H9 (cell line): Measurements from ENCODE around the gene TAF4. TPM values are rescaled to one million over a fixed set of nuclear protein-coding genes. Genes with fewer than 3 reads are reported as not detected.
A peak's percentile ranks its signal among the peaks of the same experiment; 100 is the strongest.

Experiments used
- DNase-seq: peaks from one replicate; pipeline ENCODE4 v3.0.0-alpha.2; 2017
- H2AFZ ChIP-seq: one replicate; pipeline ENCODE4 v1.6.1; 2013; ENCODE audit warnings: mild to moderate bottlenecking, low read length, control low read depth, moderate library complexity
- H2AK5ac ChIP-seq: 2 replicates; pipeline ENCODE4 v1.6.1; 2013; ENCODE audit warnings: low read length, control low read depth, mixed read lengths; ENCODE audit not compliant: insufficient read length
- H2BK120ac ChIP-seq: one replicate; pipeline ENCODE4 v1.6.1; 2013; ENCODE audit warnings: low read depth, mild to moderate bottlenecking, low read length, control low read depth, inconsistent platforms; ENCODE audit not compliant: poor library complexity, severe bottlenecking
- H2BK12ac ChIP-seq: 2 replicates; pipeline ENCODE4 v1.6.1; 2013; ENCODE audit warnings: low read length, control low read depth, mixed read lengths, low read depth; ENCODE audit not compliant: insufficient read length
- H2BK15ac ChIP-seq: 2 replicates; pipeline ENCODE4 v1.6.1; 2013; ENCODE audit warnings: low read depth, low read length, control low read depth
- H2BK20ac ChIP-seq: one replicate; pipeline ENCODE4 v1.6.1; 2013; ENCODE audit warnings: low read depth, mild to moderate bottlenecking, low read length, control low read depth, inconsistent platforms; ENCODE audit not compliant: poor library complexity, severe bottlenecking
- H2BK5ac ChIP-seq: 2 replicates; pipeline ENCODE4 v1.6.1; 2013; ENCODE audit warnings: low read length, control low read depth, mixed read lengths; ENCODE audit not compliant: insufficient read length
- H3K14ac ChIP-seq: 2 replicates; pipeline ENCODE4 v1.6.1; 2013; ENCODE audit warnings: low read length, control low read depth; ENCODE audit not compliant: insufficient read depth
- H3K18ac ChIP-seq: 2 replicates; pipeline ENCODE4 v1.6.1; 2013; ENCODE audit warnings: low read depth, mild to moderate bottlenecking, mixed read lengths, low read length, control low read depth; ENCODE audit not compliant: insufficient read length
- H3K23ac ChIP-seq: 2 replicates; pipeline ENCODE4 v1.6.1; 2013; ENCODE audit warnings: low read length, control low read depth, mixed read lengths, low read depth; ENCODE audit not compliant: insufficient read length
- H3K23me2 ChIP-seq: 2 replicates; pipeline ENCODE4 v1.6.1; 2013; ENCODE audit warnings: low read depth, mild to moderate bottlenecking, mixed read lengths, low read length, control low read depth; ENCODE audit not compliant: insufficient read length, poor library complexity, severe bottlenecking
- H3K27ac ChIP-seq: 2 replicates; pipeline ENCODE4 v1.5.1; 2013; ENCODE audit warnings: low read length, control low read depth, mixed read lengths, low read depth; ENCODE audit not compliant: insufficient read length
- H3K27me3 ChIP-seq: 2 replicates; pipeline ENCODE4 v1.6.1; 2013; ENCODE audit warnings: low read length, control low read depth, inconsistent platforms; ENCODE audit not compliant: insufficient read depth
- H3K4ac ChIP-seq: 2 replicates; pipeline ENCODE4 v1.6.1; 2013; ENCODE audit warnings: low read depth, mild to moderate bottlenecking, control low read depth, inconsistent platforms, low read length, moderate library complexity
- H3K4me1 ChIP-seq: 2 replicates; pipeline ENCODE4 v1.6.1; 2013; ENCODE audit warnings: low read length, control low read depth, inconsistent platforms; ENCODE audit not compliant: insufficient read depth
- H3K4me2 ChIP-seq: 2 replicates; pipeline ENCODE4 v1.6.1; 2013; ENCODE audit warnings: low read length, control low read depth, mixed read lengths; ENCODE audit not compliant: insufficient read length, insufficient read depth
- H3K56ac ChIP-seq: 2 replicates; pipeline ENCODE4 v1.6.1; 2013; ENCODE audit warnings: low read depth, mild to moderate bottlenecking, mixed read lengths, low read length, control low read depth; ENCODE audit not compliant: insufficient read length
- H3K79me1 ChIP-seq: 2 replicates; pipeline ENCODE4 v1.6.1; 2013; ENCODE audit warnings: low read depth, mild to moderate bottlenecking, moderate library complexity, low read length, control low read depth, inconsistent platforms; ENCODE audit not compliant: insufficient read depth, poor library complexity, severe bottlenecking
- H3K79me2 ChIP-seq: 2 replicates; pipeline ENCODE4 v1.6.1; 2013; ENCODE audit warnings: low read length, control low read depth, inconsistent platforms; ENCODE audit not compliant: insufficient read depth
- H3K9ac ChIP-seq: 2 replicates; pipeline ENCODE4 v1.6.1; 2013; ENCODE audit warnings: low read length, control low read depth, mixed read lengths; ENCODE audit not compliant: insufficient read length; ENCODE audit errors: extremely low read depth
- H3K9me3 ChIP-seq: one replicate; pipeline ENCODE4 v1.6.1; 2013; ENCODE audit warnings: low read depth, low read length, inconsistent platforms; ENCODE audit not compliant: control insufficient read depth
- H3T11ph ChIP-seq: one replicate; pipeline ENCODE4 v1.6.1; 2013; ENCODE audit warnings: mild to moderate bottlenecking, low read length, control low read depth, inconsistent platforms
- H4K20me1 ChIP-seq: one replicate; pipeline ENCODE4 v1.6.1; 2013; ENCODE audit not compliant: control insufficient read depth, insufficient read length, insufficient read depth
- H4K5ac ChIP-seq: 2 replicates; pipeline ENCODE4 v1.6.1; 2013; ENCODE audit warnings: low read depth, mild to moderate bottlenecking, mixed read lengths, low read length, control low read depth; ENCODE audit not compliant: insufficient read length
- H4K8ac ChIP-seq: replicated peaks from 2 replicates; pipeline ENCODE4 v1.6.1; 2013; ENCODE audit warnings: low read length, control low read depth, mixed read lengths, low read depth; ENCODE audit not compliant: insufficient read length
- H4K91ac ChIP-seq: 2 replicates; pipeline ENCODE4 v1.6.1; 2013; ENCODE audit warnings: low read depth, mild to moderate bottlenecking, moderate library complexity, mixed read lengths, low read length, control low read depth; ENCODE audit not compliant: insufficient read length
- H3K27ac Mint-ChIP-seq, 3 experiments: 2 replicates in 2 of 3; 3 replicates in 1 of 3; pipeline ENCODE4 v1.8.0; 2020 to 2021; ENCODE audit warnings: mixed read lengths in 3 of 3, mild to moderate bottlenecking in 1 of 3, moderate library complexity in 1 of 3
- H3K27me3 Mint-ChIP-seq: 2 replicates; pipeline ENCODE4 v1.8.0; 2021; ENCODE audit warnings: low read depth, mild to moderate bottlenecking, moderate library complexity, mixed read lengths
- H3K36me3 Mint-ChIP-seq, 3 experiments: 2 replicates in 2 of 3; 3 replicates in 1 of 3; pipeline ENCODE4 v1.8.0; 2020 to 2021; ENCODE audit warnings: low read depth in 3 of 3, mixed read lengths in 3 of 3; ENCODE audit not compliant: insufficient read depth in 1 of 3
- H3K4me1 Mint-ChIP-seq, 2 experiments: 2 replicates each; pipeline ENCODE4 v1.8.0; 2020; ENCODE audit warnings: mixed read lengths in 2 of 2
- H3K4me3 Mint-ChIP-seq, 2 experiments: 2 replicates in 1 of 2; 3 replicates in 1 of 2; pipeline ENCODE4 v1.8.0; 2020 to 2021; ENCODE audit warnings: mild to moderate bottlenecking in 2 of 2, mixed read lengths in 2 of 2, moderate library complexity in 1 of 2
- H3K9me3 Mint-ChIP-seq, 2 experiments: 2 replicates in 1 of 2; 3 replicates in 1 of 2; pipeline ENCODE4 v1.8.0; 2020; ENCODE audit warnings: mild to moderate bottlenecking in 2 of 2, mixed read lengths in 2 of 2, moderate library complexity in 1 of 2
- WGBS: extraction: QIAGEN DNeasy Blood & Tissue Kit; methylation state at CpG from one replicate; pipeline ENCODE4 v1.1.7; 2013; ENCODE audit warnings: missing lambda C conversion rate, low lambda C conversion rate, mixed read lengths; ENCODE audit not compliant: insufficient read length; ENCODE audit errors: extremely low coverage; 5-methylcytosine and 5-hydroxymethylcytosine counted together
- total RNA-seq: library from RNA; stranded (reverse); gene quantifications from 2 replicates; pipeline ENCODE4 v1.2.1, GENCODE V29; 2021
- TF ChIP-seq, protein P1 (sequence below): fragments of 200-600 bp; sonication (generic); conservative IDR thresholded peaks from 3 replicates; pipeline ENCODE4 v1.8.0; 2021; ENCODE audit warnings: antibody characterized with exemption, mild to moderate bottlenecking

TAF4 gene
- total RNA-seq, 1 experiment from 2014 or later: 30.8 TPM

DNA sequence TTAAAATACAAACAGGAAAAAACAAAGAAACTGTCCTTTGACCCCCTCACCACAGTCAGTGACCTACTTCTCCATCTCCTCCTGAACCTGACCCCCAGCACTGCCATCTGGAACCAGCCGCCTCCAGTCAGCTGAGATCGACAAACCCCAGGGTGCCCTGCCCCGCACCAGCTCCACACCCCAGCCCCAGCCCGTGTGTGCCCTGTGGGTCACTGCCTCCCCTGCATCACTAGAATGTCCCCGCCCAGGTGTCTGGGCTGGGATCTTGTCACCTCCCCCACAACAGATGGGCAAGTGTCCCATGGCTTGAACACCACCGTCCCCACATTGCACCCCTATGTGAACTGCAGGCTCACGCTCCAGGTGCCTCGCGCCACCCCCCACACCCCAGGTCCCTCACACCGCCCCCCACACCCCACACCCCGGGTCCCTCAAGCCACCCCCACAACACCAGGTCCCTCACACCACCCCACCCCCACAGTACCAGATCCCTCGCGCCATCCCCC, 13.3 kb downstream of the TAF4 start:
- Histone ChIP-seq H2AFZ (no peak overlapping the region), H3K4me1 (no peaks in the 10 kb centered on the region; the same call in 1 of the 2 replicates), H3K56ac (no peak overlapping the region), H4K5ac (no peak overlapping the region), H3K27me3 (no peaks in the 10 kb centered on the region), H3K9me3 (no peaks in the 10 kb centered on the region), H3K4ac (no peak overlapping the region), H3T11ph (no peak overlapping the region), H2BK12ac (no peak overlapping the region), H4K20me1 (peaks cover 7% of the 10 kb centered on the region), H3K23ac (no peak overlapping the region), H3K23me2 (no peaks in the 10 kb centered on the region), H2BK5ac (no peak overlapping the region), H2BK120ac (no peak overlapping the region), H3K79me1 (no peaks in the 10 kb centered on the region), H4K91ac (no peak overlapping the region), H3K18ac (no peak overlapping the region), H3K4me2 (no peak overlapping the region), H2BK20ac (no peak overlapping the region), H3K9ac (no peak overlapping the region), H3K27ac (no peak overlapping the region), H3K79me2 (peaks cover 59% of the 10 kb centered on the region; the same call in 1 of the 2 replicates), H2BK15ac (no peak overlapping the region), H3K14ac (no peak overlapping the region), H4K8ac (no peak overlapping the region), H2AK5ac (no peak overlapping the region)
- Mint-ChIP-seq H3K27me3 (no peaks in the 10 kb centered on the region; the same call in 1 of the 2 replicates), H3K4me3 (no peak overlapping the region), H3K27ac (peak overlapping the region in 2 of 3 experiments; percentile 77 to 88; a peak in 3 of 7 replicates), H3K36me3 (peaks cover 27 to 32% (median 32%) of the 10 kb centered on the region in 3 experiments), H3K9me3 (peaks cover 2 to 5% of the 10 kb centered on the region in 2 experiments; a peak in 4 of 5 replicates), H3K4me1 (peaks cover 39 to 44% of the 10 kb centered on the region in 2 experiments)
- TF ChIP-seq, protein P1, sequence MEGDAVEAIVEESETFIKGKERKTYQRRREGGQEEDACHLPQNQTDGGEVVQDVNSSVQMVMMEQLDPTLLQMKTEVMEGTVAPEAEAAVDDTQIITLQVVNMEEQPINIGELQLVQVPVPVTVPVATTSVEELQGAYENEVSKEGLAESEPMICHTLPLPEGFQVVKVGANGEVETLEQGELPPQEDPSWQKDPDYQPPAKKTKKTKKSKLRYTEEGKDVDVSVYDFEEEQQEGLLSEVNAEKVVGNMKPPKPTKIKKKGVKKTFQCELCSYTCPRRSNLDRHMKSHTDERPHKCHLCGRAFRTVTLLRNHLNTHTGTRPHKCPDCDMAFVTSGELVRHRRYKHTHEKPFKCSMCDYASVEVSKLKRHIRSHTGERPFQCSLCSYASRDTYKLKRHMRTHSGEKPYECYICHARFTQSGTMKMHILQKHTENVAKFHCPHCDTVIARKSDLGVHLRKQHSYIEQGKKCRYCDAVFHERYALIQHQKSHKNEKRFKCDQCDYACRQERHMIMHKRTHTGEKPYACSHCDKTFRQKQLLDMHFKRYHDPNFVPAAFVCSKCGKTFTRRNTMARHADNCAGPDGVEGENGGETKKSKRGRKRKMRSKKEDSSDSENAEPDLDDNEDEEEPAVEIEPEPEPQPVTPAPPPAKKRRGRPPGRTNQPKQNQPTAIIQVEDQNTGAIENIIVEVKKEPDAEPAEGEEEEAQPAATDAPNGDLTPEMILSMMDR: no peak
- DNase-seq: no peak
- no CpG with 5 or more reads among the region's 13 CpGs for WGBS
